CD4-positive, alpha-beta T cell treated with Interleukin-21 for 1 hour (primary cell): ENCODE measurements around the gene NOXA1.
A peak's percentile ranks its signal among the peaks of the same experiment; 100 is the strongest.

ENCODE experiments used
- DNase-seq: peaks from one replicate; pipeline ENCODE4 v3.0.0-alpha.2; 2020

The NOXA1 gene

GRCh38 chr9:137444106-137444790 is 21.1 kb downstream of the NOXA1 start:
- DNase-seq: no peak

GRCh38 chr9:137445275-137445807 is 22.1 kb downstream of the NOXA1 start:
- DNase-seq: peak; percentile 89

GRCh38 chr9:137445930-137446431 is 22.8 kb downstream of the NOXA1 start:
- DNase-seq: no peak

GRCh38 chr9:137446851-137447471 is 23.8 kb downstream of the NOXA1 start:
- DNase-seq: no peak

GRCh38 chr9:137447722-137448601 is 24.8 kb downstream of the NOXA1 start:
- DNase-seq: no peak

GRCh38 chr9:137448602-137448962 is 25.4 kb downstream of the NOXA1 start:
- no peak for DNase-seq

GRCh38 chr9:137449081-137449844 is 26.1 kb downstream of the NOXA1 start:
- no peak for DNase-seq

GRCh38 chr9:137449931-137450538 is 26.8 kb downstream of the NOXA1 start:
- peak; percentile 24 for DNase-seq

GRCh38 chr9:137450539-137451222 is 27.5 kb downstream of the NOXA1 start:
- peak; percentile 80 for DNase-seq

GRCh38 chr9:137451264-137452005 is 28.2 kb downstream of the NOXA1 start:
- DNase-seq: peak; percentile 42

GRCh38 chr9:137452006-137452760 is 29.0 kb downstream of the NOXA1 start:
- peak; percentile 26 for DNase-seq

- DNase-seq: no peak
Measured at GRCh38 chr9:137452761-137453642, 29.8 kb downstream of the NOXA1 start.

- peak; percentile 63 for DNase-seq
Measured at GRCh38 chr9:137453643-137454081, 30.5 kb downstream of the NOXA1 start.

GRCh38 chr9:137454145-137454596 is 31.0 kb downstream of the NOXA1 start:
- peak; percentile 39 for DNase-seq

GRCh38 chr9:137454597-137455358 is 31.6 kb downstream of the NOXA1 start:
- DNase-seq: no peak

GRCh38 chr9:137455359-137455991 is 32.3 kb downstream of the NOXA1 start:
- DNase-seq: no peak
